SH-SY5Y (cell line): Measurements from ENCODE around the gene PLBD2.

Source experiments
- GATA2 ChIP-seq: IDR thresholded peaks from 2 replicates; pipeline ENCODE4 v1.6.1; 2011; ENCODE audit warnings: mild to moderate bottlenecking, low read depth, low read length
- GATA3 ChIP-seq: IDR thresholded peaks from 2 replicates; pipeline ENCODE4 v1.6.1; 2011; ENCODE audit warnings: low read depth, mild to moderate bottlenecking, low read length, moderate library complexity

The PLBD2 gene

DNA sequence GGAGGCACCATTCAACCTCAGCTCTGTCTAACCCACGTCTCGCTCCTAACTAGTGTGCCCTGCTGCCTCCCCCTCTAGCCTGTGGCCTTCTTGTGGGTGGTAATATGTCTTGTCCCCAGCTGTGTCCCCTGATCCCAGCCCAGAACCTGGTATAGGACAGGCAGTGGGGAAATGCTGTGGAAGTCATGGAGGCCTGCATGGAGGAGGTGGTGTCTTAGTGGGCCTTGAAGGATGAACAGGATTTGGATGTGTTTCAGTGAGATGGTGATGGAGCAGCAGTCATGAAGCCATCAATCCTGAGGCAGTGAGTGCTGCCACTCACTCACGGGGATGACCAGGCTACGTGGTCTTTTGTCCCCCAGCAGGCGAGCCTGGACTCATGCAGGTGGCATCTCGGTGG is 13.4 kb downstream of the PLBD2 start:
- TF ChIP-seq GATA3: no peak

DNA sequence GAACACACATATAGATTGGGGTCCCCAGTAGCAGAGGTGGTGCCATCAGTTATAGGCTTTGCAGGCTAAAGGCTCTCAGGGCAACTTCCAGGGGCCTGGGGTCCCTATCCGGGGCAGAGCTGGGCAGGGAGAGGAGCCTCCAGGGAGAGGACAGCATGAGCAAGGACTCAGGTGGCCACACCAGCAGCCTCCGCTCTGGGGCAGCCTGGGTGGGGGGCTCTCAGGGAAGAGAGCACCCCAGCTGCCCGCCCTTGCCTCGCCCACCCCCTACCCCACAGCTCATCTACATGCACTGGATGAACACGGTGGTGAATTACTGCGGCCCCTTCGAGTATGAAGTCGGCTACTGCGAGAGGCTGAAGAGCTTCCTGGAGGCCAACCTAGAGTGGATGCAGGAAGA is 14.0 kb downstream of the PLBD2 start:
- TF ChIP-seq GATA3: no peak
- no peak for TF ChIP-seq GATA2

DNA sequence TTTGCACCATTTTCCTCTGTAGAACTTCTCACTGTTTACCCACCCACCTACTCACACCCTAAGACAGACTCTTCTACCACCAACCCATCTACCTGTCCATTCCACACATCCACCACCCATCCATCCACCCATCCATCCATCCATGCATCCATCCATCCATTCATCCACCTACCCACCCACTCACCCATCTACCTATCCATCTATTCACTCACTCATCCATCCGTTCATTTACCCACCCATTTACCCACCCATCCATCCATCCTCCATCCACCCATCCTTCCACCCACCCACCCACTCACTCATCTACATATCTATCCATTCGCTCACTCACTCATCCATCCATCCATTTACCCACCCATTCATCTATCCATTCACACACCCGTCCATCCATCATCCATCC is 15.1 kb downstream of the PLBD2 start:
- no peak for TF ChIP-seq GATA2
- TF ChIP-seq GATA3: no peak

DNA sequence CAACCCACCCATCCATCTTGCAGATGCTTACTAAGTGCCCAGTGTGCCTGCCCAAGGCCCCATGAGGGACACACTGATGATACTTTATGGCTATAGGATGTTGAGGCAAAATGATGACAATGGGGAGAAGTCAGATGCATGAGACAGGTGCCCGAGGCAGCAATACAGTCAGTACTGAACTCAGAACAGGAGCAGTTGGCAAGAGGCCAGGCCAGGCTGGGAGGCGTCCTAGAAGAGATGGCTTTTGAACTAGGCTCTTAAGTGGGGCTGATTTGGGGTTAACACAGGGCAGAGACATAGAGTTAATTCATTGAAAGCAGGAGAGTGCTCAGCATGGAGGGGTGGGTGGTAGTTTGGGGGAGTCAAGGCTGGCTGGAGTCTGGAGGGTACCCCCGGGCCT is 15.6 kb downstream of the PLBD2 start:
- TF ChIP-seq GATA3: no peak
- TF ChIP-seq GATA2: no peak

DNA sequence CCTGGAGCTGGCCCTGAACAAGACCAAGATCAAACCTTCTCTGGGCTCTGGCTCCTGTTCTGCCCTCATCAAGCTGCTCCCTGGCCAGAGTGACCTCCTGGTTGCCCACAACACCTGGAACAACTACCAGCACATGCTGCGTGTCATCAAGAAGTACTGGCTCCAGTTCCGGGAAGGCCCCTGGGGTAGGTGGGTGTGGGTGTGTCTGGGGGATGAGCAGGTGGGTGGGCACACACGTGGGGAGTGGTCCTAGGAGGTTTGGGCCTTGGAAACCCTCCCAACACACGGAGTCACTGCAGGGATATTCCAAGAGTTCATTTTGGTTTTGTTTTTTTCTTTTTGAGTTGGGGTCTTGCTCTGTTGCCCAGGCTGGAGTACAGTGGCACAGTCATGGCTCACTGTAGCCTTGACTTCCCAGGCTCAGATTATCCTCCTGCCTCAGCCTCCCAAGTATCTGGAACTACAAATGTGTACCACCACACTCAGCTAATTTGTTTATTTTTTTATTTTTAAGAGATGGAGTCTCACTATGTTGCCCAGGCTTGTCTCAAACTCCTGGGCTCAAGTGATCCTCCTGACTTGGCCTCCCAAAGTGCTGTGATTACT is 16.5 kb downstream of the PLBD2 start:
- TF ChIP-seq GATA2 (no peak), GATA3 (no peak)

DNA sequence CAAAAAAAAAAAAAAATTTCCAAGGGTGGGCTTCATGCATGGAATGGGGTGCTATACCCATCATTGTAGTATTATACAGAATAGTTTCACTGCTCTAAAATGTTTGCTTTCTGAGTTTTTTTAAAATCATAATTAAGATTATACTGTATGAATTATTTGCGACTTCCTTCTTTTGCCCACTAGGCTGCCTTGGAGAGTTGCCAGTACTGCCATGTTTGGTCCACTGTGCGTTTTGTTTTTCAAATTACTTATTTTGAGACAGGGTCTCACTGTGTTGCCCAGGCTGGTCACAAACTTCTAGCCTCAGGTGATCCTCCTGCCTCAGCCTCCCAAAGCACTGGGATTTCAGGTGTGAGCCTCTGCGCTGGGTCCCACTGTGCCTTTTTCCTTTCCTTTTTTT is 19.9 kb downstream of the PLBD2 start:
- no peak for TF ChIP-seq GATA3
- TF ChIP-seq GATA2: no peak

DNA sequence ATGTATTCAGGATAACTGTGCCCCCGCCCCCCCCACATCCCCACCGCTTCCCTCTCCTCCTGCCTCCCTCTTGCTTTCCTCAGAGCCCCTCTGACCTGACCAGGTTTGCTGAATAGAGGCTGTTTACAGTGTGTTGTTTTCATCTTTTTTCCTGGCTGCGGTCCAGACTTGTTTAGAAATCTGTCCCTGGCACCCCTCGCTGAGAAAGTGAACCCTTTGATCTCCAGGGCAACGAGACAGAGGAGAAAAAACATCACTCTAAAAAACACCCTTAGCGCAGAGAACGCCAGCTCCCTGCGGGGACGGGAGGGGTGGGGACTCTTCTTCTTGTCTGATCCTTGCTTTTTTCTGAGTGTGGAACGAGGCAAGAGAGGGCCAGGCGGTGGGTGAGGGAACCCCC is 22.8 kb downstream of the PLBD2 start:
- TF ChIP-seq GATA2 (no peak), GATA3 (no peak)

DNA sequence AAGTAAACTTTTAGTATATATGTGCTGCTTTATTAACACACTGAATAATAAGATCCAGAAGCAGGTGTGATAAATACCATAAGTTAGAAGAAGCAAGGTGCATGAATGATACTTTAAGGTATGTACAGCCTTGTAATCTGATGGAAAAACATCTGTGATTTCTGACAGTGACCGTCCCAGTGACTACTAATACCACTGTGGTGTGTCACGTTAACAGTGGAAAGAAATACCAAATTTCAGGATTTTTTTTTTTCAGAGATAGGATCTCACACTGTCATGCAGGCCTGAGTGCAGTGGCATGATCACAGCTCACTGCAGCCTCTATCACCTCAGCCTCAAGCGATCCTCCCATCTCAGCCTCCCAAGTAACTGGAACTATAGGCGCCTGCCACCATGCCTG is 23.8 kb downstream of the PLBD2 start:
- TF ChIP-seq GATA2 (no peak), GATA3 (no peak)

DNA sequence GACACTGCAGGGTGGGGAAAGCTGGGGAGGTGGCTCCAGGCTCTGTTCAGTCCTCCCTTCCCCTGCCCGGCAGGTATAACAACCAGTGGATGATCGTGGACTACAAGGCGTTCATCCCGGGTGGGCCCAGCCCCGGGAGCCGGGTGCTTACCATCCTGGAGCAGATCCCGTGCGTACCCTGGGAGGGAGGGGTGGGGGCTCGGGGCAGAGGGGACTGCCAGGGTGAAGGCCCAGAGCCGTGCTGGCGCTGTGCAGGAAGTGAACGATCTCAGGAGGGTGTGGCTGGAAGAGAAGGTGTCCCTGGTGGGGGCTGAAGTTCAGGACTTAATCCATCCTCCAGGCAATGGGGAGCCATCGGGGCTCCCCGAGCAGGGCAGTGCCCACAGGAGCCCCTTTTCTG is 26.4 kb downstream of the PLBD2 start:
- no peak for TF ChIP-seq GATA3
- TF ChIP-seq GATA2: no peak

DNA sequence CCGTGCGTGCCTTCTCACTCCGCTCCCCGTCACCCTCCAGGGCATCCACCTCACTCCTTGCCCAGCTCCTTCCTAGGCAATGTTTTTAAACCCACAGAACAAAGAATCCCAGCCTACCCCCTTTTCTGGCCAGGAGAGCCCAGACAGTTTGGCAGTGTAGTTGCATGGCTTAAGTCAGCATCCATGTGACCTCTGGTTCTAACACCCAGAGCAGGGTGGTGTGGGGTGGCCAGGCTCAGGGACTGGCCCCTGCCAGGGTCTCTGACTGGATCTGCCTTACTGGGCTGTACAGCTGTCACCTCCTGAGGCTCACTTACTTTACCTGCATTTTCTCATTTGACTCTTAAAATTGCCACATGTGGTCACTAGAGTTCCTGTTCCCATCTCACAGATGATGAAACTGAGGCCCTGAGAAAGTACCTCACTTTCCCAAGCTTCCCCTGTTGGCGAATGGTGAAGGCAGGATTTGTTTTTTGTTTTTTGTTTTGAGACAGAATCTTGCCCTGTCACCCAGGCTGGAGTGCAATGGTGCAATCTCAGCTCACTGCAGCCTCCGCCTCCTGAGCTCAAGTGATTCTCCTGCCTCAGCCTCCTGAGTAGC is 27.0 kb downstream of the PLBD2 start:
- no peak for TF ChIP-seq GATA2
- TF ChIP-seq GATA3: no peak

DNA sequence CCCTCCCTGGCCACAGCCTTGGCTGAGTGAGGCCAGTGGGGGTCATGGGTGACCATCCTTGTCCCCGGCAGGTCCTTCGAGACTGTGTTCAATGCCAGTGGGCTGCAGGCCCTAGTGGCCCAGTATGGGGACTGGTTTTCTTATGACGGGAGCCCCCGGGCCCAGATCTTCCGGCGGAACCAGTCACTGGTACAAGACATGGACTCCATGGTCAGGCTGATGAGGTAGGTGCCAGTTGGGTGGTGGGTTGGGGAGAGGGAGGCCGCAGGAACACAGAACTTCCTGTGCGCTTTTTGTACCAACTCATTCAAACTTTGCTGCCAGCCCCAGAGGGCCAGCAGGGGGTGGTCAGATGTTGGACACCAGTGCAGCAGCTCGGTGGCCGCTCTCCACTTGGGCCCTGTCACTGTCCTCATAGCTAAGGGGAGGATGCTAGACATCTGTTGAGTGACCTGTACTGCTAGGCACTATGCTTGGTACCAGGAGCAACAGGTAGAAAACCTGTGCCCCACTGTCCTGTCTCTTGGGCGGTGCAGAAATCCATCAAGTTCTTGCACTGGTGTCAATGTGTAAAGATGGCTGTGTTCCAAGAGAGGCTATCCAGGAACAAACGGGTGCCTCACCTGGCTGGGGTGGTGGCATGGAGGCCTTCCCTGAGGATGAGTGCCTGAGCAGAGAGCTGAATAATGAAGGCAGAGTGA is 28.6 kb downstream of the PLBD2 start:
- TF ChIP-seq GATA2 (no peak), GATA3 (no peak)

DNA sequence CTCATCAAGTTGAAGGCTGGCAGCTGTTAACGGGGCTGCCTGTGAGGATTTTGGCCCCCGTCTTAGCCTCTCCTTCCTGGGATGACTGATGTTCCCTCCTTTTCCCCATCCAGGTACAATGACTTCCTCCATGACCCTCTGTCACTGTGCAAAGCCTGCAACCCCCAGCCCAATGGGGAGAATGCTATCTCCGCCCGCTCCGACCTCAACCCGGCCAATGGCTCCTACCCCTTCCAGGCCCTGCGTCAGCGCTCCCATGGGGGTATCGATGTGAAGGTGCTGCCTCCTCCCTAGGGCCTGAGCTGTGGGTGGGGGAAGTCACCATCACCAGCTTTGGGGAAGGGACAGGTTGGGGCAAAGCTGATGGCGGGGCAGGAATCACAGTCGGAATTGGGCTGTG is 29.2 kb downstream of the PLBD2 start:
- TF ChIP-seq GATA2 (no peak), GATA3 (no peak)

DNA sequence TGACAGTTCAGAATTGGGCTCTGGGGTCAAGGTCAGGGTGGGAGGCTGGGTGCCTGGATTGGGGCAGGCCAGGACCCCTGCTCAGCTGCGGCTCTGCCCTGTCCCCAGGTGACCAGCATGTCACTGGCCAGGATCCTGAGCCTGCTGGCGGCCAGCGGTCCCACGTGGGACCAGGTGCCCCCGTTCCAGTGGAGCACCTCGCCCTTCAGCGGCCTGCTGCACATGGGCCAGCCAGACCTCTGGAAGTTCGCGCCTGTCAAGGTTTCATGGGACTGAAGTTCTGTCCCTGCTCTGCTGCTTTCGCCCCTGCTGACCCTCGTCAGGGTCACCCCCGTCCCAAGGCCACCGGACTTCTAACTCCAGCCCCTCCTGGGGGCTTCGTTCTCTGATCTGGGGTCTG is 30.0 kb downstream of the PLBD2 start:
- no peak for TF ChIP-seq GATA3
- TF ChIP-seq GATA2: no peak

DNA sequence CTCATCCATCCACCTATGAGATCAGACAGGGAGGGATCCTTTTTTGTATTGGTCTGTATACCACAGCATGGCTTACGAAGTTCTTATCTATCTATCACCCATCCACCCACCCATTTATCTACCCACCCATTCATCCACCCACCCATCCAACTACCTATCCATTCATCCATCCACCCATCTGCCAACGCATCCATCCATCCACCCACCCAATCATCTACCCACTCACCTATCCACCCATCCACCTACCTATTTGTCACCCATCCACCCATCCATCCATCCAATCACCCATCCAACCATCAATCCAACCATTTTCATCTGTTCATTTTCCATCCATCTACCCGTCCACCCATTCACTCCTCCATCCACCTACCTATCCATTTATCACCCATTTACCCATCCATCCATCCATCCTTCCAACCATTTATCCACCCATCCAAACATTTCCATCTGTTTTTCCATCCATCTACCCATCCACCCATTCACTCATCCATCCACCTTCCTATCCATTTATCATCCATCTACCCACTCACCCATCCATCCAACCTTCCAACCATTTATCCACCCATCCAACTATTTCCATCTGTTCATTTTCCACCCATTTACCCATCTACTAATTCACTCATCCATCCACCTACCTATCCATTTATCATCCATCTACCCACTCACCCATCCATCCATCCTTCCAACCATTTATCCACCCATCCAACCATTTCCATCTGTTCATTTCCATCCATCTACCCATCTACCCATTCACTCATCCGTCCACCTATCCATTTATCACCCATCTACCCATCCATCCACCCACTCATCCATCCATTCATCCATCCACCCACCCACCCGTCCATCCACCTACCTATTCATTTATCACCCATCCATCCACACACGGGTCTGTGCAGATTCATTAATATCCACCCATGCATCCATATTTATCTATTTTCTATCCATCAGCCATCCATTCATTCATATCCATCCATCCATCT is 32.0 kb downstream of the PLBD2 start:
- TF ChIP-seq GATA2 (no peak), GATA3 (no peak)

DNA sequence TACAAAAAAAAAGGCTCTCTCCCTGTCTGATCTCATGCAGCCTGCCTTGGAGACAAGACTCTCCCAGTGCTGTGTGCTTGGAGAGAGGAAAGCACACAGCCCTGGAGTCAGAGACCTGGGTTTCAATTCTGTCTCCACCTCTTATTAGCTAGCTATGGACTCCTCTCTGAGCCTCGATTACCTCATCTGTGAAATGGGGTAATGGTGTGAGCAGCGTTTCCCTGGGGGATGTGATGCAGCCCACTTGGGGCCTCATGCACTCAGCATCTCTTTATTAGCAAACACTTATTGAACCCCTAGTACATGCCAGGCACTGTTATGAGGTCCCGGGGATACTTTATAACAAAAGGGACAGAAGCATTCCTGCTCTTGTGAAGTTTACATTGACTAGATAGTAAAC is 32.8 kb downstream of the PLBD2 start:
- TF ChIP-seq GATA2: no peak
- TF ChIP-seq GATA3: no peak

DNA sequence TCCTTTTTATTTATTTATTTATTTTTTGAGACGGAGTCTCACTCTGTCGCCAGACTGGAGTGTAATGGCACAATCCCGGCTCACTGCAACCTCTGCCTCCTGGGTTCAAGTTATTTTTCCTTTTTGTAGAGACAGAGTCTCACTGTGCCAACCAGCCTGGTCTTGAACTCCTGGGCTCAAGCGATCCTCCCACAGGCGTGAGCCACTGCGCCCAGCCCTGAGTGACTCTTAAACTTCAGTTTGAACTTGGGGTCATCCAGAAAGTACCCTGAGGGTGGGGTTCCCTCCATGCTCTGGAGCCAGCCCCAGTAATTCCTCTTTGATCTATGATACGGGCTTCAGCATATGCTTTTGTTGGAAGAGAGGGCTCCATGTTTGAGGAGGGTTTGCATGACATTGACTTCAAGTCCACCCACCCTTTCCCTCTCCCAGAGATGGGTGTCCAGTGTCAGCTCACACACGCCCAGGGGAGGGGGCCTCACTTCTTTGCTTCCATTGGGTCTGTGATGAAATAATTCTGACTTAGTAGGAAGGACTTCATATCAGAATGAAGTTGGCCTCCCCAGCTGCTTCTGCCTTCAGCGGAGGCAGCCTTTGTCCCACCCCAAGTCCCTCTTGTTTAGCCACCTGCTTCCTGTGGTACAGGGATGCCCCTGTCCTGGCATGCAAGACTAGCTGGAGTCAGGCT is 33.4 kb downstream of the PLBD2 start:
- no peak for TF ChIP-seq GATA2
- no peak for TF ChIP-seq GATA3
